GM13976 (cell line): Measurements from ENCODE around the gene DYNC2H1.

ENCODE experiments used
- DNase-seq: peaks from one replicate; pipeline ENCODE4 v3.0.0; 2012; ENCODE audit warnings: low spot score
- in situ Hi-C: fragments of 300-500 bp; cut with MboI; formaldehyde crosslinking; loops from one replicate; pipeline ENCODE4 v1.12.0; 2022; ENCODE audit warnings: low sequenced_read_pairs, mixed read lengths, inconsistent platforms; ENCODE audit not compliant: unreplicated experiment
- TF ChIP-seq, protein P1 (sequence below): IDR thresholded peaks from 2 replicates; pipeline ENCODE4 v1.5.1; 2012; ENCODE audit warnings: borderline replicate concordance, mild to moderate bottlenecking; ENCODE audit not compliant: insufficient read depth; ENCODE audit errors: extremely low read depth, missing control alignments, control extremely low read depth

The DYNC2H1 gene

DNA sequence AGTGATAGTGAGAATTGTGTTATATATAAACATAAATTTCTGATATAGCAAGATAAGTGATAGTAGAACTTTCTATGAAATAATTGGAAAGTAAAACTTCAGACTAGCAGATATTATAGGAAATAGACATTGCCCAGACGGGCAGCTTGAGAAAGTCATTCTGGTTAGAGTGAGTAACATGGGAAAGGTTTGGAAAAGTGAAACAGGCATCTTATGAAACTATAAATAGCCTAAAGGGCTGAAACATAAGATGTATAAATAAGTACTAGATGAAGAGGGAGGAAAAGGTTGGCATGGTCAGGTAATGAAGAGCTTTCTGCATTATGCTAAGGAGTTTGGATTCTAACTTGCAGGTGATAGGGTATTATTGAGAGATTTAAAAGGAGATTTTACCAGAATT lies 101.3 kb downstream of the DYNC2H1 start:
- in situ Hi-C loops: no loop called here
- TF ChIP-seq, protein P1, sequence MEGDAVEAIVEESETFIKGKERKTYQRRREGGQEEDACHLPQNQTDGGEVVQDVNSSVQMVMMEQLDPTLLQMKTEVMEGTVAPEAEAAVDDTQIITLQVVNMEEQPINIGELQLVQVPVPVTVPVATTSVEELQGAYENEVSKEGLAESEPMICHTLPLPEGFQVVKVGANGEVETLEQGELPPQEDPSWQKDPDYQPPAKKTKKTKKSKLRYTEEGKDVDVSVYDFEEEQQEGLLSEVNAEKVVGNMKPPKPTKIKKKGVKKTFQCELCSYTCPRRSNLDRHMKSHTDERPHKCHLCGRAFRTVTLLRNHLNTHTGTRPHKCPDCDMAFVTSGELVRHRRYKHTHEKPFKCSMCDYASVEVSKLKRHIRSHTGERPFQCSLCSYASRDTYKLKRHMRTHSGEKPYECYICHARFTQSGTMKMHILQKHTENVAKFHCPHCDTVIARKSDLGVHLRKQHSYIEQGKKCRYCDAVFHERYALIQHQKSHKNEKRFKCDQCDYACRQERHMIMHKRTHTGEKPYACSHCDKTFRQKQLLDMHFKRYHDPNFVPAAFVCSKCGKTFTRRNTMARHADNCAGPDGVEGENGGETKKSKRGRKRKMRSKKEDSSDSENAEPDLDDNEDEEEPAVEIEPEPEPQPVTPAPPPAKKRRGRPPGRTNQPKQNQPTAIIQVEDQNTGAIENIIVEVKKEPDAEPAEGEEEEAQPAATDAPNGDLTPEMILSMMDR: no peak
- no peak for DNase-seq

- DNase-seq: no peak
- TF ChIP-seq, protein P1: no peak
- in situ Hi-C loops: no loop called here
These were observed 106.6 kb downstream of the DYNC2H1 start for GRCh38 chr11:103215812-103216211.

- TF ChIP-seq, protein P1: no peak
- DNase-seq: no peak
- in situ Hi-C loops: no loop called here
These were observed 110.9 kb downstream of the DYNC2H1 start for GRCh38 chr11:103220133-103220532.

- no peak for DNase-seq
- in situ Hi-C loops: no loop called here
- TF ChIP-seq, protein P1: no peak
These were observed 113.6 kb downstream of the DYNC2H1 start for GRCh38 chr11:103222806-103223205.

DNA sequence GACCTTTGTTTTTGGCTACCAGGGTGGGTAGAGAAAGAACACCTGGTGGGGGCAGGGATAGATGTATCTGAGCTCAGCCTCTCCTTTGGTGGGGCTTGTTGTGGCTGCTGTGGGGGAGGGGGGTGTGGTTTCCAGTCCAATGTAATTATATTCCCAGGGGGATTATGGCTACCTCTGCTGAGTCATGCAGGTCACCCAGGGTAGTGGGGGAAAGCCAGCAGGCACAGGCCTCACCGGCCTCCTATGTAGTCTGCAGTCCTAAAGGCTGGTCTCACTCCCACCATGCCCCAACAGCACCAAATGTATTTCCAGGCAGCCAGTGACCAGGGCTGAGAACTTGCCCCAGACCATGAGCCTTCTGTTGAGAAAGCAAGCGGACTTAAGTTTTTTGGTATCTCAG lies 119.6 kb downstream of the DYNC2H1 start:
- DNase-seq: no peak
- TF ChIP-seq, protein P1: no peak
- in situ Hi-C loops: no loop called here

DNA sequence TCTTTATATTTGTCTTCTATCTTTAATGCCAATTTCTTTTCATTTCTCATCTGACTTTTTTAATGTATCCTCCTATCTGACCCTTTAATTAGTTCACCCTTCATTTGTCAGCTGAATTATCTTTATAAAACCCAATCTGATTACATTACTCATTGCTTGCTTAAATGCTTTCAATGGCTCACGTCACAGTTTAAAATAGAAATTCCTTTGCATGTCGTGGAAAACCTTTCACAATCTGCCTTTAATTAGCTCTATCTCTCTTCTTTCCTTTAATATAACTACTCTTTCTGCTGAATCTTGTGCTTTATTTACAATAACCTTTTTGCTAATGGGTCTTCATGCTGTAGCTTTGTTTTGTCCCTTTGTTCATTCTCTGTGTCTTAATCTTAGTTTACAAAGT lies 125.7 kb downstream of the DYNC2H1 start:
- DNase-seq: no peak
- TF ChIP-seq, protein P1: no peak
- in situ Hi-C loops: no loop called here

DNA sequence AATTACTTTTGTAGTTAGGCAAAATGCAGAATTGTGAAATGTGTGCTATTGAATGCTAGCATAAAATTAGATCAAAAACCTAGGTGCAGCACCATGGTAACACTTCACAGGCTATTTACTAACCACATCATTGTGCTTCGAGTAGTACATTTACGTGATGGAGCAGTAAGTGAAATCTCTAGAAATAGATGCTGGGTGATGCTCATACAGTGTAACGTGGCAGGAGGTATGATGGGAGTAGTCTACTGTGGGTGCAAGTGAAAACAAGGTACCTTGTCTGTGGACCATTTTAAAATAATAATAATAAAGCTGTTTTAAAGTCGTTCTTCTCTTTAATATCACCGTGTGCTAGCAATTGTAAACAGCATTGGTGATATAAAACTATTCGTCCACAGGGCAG lies 132.3 kb downstream of the DYNC2H1 start:
- TF ChIP-seq, protein P1: no peak
- in situ Hi-C loops: no loop called here
- no peak for DNase-seq
